HTR-8/SVneo (cell line): ENCODE results near the gene C1QA.

Experiments
- DNase-seq: peaks from one replicate; pipeline ENCODE4 v3.0.0; 2011; ENCODE audit warnings: low spot score, mixed read lengths; ENCODE audit not compliant: insufficient read length
- FAIRE-seq: peaks from 2 replicates; lab custom pipeline; 2011; peaks lifted over from hg19 to GRCh38; lab: Jason Lieb, UNC

The C1QA gene

GRCh38 chr1:22638476-22639234 lies 2.2 kb downstream of the C1QA start:
- FAIRE-seq: no peak
- DNase-seq: no peak

GRCh38 chr1:22639286-22639685 lies 2.9 kb downstream of the C1QA start:
- no peak for DNase-seq
- FAIRE-seq: no peak

GRCh38 chr1:22641247-22641646 lies 4.8 kb downstream of the C1QA start:
- no peak for FAIRE-seq
- no peak for DNase-seq

- DNase-seq (peak; percentile 62), FAIRE-seq (peak; percentile 74)
These were observed 5.6 kb downstream of the C1QA start for GRCh38 chr1:22641906-22642636.

GRCh38 chr1:22643381-22643780 lies 7.0 kb downstream of the C1QA start, which contains the start of gene C1QC:
Gene C1QC, plus strand, starts transcription at chr1:22643633. Its CDS starts 391 bp downstream, at chr1:22644024.
- DNase-seq (no peak), FAIRE-seq (no peak)

- DNase-seq (no peak), FAIRE-seq (no peak)
These were observed 7.5 kb downstream of the C1QA start for GRCh38 chr1:22643928-22644327.

- no peak for FAIRE-seq
- DNase-seq: no peak
These were observed 9.5 kb downstream of the C1QA start for GRCh38 chr1:22645931-22646330.

GRCh38 chr1:22646384-22646783 lies 10.0 kb downstream of the C1QA start:
- DNase-seq (no peak), FAIRE-seq (no peak)

- peak; percentile 85 for FAIRE-seq
These were observed 13.8 kb downstream of the C1QA start for GRCh38 chr1:22650089-22650693.

GRCh38 chr1:22651941-22652856 lies 15.8 kb downstream of the C1QA start:
- FAIRE-seq (no peak), DNase-seq (no peak)

More at GRCh38 chr1:22650089-22650693, 13.8 kb downstream of the C1QA start:
- DNase-seq: no peak

GRCh38 chr1:22652881-22653316 lies 16.5 kb downstream of the C1QA start, which contains the start of gene C1QB:
Gene C1QB, plus strand, starts transcription at chr1:22653236. Its CDS starts 6,227 bp downstream, at chr1:22659463.
- no peak for FAIRE-seq
- DNase-seq: no peak

GRCh38 chr1:22654692-22655091 lies 18.3 kb downstream of the C1QA start:
- DNase-seq (no peak), FAIRE-seq (no peak)

- FAIRE-seq (peak; percentile 16), DNase-seq (no peak)
These were observed 22.1 kb downstream of the C1QA start for GRCh38 chr1:22658385-22659163.

GRCh38 chr1:22660716-22661241 lies 24.4 kb downstream of the C1QA start:
- no peak for DNase-seq
- no peak for FAIRE-seq

GRCh38 chr1:22661880-22662279 lies 25.5 kb downstream of the C1QA start:
- DNase-seq (no peak), FAIRE-seq (no peak)

GRCh38 chr1:22662318-22662717 lies 25.9 kb downstream of the C1QA start:
- FAIRE-seq (no peak), DNase-seq (peak; percentile 15)

- DNase-seq (no peak), FAIRE-seq (no peak)
These were observed 26.6 kb downstream of the C1QA start for GRCh38 chr1:22662986-22663408.

- FAIRE-seq (peak; percentile 36), DNase-seq (peak; percentile 34)
These were observed 29.3 kb downstream of the C1QA start for GRCh38 chr1:22665752-22666151.

- no peak for FAIRE-seq
These were observed 30.0 kb downstream of the C1QA start for GRCh38 chr1:22666412-22666811.

More at GRCh38 chr1:22666412-22666811, 30.0 kb downstream of the C1QA start:
- DNase-seq: no peak
